GM12801 (cell line): ENCODE measurements around the gene SPACA6.

Experiments used
- TF ChIP-seq, protein P1 (sequence below): IDR thresholded peaks from one replicate; pipeline ENCODE4 v1.5.1; 2011; ENCODE audit warnings: control low read depth; ENCODE audit not compliant: insufficient read length; ENCODE audit errors: extremely low read depth

Gene SPACA6

DNA sequence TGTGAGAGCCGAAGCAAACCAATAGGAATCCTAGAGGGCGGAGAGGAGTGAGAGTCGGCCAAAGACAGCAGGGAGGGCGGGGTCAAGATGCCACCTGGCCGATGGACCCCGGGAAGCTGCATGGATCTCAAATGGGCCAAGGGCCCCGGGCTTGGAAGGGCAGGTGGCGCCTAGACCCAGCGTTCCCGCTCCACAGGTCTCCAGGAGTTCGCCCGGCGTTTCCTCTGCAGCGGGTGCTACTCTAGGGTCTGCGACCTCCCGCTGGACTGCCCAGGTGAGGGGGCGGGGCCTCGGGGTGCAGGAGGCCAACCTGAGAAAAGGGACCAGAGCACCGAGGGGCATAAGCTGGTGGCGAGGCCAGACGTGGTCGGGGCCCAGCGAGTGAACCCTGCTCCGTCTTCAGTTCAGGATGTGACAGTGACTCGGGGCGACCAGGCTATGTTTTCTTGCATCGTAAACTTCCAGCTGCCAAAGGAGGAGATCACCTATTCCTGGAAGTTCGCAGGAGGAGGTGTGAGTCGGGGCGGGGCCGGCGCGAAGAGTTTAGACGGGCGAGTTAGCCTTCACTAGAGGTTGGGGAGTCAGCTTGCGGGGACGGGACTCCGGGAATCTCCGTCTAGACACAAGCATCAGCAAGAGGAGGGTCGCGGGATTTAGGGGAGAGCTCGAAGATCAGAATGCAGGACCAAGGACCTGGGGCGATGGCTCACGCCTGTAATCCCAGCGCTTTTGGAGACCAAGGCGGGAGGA lies 9.9 kb downstream of the SPACA6 start:
- TF ChIP-seq, protein P1, sequence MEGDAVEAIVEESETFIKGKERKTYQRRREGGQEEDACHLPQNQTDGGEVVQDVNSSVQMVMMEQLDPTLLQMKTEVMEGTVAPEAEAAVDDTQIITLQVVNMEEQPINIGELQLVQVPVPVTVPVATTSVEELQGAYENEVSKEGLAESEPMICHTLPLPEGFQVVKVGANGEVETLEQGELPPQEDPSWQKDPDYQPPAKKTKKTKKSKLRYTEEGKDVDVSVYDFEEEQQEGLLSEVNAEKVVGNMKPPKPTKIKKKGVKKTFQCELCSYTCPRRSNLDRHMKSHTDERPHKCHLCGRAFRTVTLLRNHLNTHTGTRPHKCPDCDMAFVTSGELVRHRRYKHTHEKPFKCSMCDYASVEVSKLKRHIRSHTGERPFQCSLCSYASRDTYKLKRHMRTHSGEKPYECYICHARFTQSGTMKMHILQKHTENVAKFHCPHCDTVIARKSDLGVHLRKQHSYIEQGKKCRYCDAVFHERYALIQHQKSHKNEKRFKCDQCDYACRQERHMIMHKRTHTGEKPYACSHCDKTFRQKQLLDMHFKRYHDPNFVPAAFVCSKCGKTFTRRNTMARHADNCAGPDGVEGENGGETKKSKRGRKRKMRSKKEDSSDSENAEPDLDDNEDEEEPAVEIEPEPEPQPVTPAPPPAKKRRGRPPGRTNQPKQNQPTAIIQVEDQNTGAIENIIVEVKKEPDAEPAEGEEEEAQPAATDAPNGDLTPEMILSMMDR, result no peak

DNA sequence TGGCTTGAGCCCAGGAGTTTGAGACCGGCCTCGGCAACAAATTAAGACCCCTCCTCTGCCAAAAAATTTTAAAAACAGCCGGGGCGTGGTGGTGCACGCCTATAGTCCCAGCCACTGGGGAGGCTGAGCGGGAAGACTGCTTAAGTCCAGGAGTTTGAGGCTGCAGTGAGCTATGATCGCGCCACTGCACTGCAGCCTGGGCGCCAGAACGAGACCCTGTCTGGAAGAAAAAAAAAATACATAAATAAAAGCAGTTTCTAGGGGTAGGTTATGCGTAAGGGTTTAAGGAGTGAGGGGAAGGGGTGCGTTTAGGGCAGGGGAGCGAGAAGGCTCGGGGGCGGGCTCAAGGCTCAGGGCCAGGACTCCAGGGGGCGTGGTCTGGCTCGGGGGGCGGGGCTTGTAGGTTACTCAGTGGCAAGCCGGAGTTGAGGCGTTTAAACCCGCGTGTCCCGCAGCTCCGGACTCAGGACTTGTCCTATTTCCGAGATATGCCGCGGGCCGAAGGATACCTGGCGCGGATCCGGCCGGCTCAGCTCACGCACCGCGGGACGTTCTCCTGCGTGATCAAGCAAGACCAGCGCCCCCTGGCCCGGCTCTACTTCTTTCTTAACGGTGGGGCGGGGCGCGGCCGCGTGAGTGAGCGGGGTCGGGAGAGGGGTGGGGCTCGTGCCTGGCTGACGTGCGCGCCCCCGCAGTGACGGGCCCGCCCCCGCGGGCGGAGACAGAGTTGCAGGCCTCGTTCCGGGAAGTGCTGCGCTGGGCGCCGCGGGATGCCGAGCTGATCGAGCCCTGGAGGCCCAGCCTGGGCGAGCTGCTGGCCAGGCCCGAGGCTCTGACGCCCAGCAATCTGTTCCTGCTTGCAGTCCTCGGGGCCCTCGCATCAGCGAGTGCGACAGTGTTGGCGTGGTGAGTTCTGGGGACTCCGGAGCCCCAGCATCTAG lies 10.7 kb downstream of the SPACA6 start:
- TF ChIP-seq, protein P1, result no peak

DNA sequence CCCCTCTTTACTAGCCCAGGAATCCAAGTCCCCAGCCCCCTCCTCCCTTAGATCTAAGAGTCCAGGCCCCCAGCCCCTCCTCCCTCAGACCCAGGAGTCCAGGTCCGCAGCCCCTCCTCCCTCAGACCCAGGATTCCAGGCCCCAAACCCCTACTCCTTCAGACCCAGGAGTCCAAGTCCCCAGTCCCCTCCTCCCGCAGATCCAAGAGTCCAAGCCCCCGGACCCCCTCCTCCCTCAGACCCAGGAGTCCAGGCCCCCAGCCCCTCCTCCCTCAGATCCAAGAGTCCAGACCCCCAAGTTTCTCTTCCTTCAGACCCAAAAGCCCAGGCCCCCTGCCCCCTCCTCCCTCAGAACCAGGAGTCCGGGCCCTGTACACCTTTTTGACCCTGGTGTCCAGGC lies 11.5 kb downstream of the SPACA6 start:
- TF ChIP-seq, protein P1, result no peak

DNA sequence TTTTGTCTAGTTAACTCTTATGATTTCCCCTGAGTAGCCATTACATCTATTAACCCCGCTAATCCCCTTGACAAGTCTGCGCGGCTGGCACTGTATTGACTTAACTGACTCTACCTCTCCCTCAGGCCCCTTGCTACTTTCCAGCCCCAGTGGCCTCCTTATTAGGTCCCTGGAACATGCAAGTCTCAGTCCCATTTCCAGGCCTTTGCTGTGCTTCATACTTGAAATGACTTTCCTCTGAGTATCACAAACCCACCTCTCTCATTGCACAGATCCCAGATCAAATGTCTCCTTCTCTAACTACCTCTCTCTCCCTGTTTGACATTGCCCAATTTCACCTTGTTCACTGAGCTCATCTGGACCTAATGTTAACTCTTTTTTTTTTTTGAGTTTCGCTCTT lies 13.2 kb downstream of the SPACA6 start:
- TF ChIP-seq, protein P1, result no peak

DNA sequence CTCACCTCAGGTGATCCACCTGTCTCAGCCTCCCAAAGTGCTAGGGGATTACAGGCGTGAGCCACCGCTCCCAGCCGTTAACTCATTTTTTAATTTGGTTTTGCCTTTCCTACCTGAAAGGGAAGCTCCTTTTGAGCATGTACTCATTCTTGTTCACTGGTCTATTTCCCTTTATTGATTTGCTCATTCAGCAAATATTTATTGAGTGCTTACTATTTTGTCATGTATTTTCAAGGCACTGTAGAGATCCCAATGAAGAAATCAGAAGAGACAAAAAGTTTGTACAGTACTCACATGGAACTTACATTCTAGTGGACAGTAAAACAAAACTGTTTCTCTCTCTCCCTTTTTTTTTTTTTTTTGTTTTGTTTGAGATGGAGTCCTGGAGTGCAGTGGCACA lies 13.8 kb downstream of the SPACA6 start:
- TF ChIP-seq, protein P1, result no peak

DNA sequence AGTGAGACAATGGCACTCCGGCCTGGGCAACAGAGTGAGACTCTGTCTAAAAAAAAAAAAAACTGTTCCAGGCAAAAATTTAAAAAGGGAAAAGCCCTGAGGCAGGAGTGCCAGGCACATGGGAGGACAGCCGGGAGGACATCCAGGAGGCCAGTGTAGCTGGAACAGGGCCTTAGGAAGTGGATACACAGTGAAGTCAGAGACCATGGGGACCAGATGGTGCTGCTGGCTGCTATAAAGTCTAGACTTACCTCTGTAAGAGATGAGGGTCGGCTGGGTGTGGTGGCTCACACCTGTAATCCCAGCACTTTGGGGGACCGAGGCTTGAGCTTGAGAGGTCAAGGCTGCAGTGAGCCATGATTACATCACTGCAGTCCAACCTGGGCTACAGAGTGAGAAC lies 15.7 kb downstream of the SPACA6 start:
- TF ChIP-seq, protein P1, result no peak

DNA sequence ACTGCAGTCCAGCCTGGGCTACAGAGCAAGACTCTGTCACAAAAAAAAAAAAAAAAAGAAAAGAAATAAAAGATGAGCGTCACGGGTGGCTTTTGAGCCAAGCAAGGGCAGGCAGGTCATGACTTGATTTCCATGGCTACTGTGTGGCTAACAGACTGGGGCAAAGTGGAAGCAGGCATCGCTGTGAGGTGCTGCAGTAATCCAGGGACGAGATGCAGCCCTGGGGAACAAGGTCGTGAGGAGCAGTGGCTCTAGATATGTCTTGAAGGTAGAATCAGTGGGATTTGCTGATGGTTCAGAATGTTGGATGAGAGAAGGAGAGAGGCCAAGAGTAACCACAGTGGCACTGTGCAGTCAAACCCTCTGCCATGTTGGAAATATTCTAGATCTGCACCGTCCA lies 16.4 kb downstream of the SPACA6 start:
- TF ChIP-seq, protein P1, result no peak
